Stimulated activated CD4-positive, alpha-beta T cell treated with anti-CD3 and anti-CD28 coated beads, Interleukin-2, amount 100 ng/mL, for 24 hours (primary cell): ENCODE data around the gene SDK1.
"Not testable (repeated sequence)": the region's sequence is repeated elsewhere in the genome, so short reads cannot be mapped to it uniquely, and the experiment has no call there.

Experiments used
- DNase-seq, 2 donors: peaks; one replicate each; pipeline ENCODE4 v3.0.0-alpha.2; 2020

Gene SDK1

GRCh38 chr7:3942816-3943745, 642.0 kb downstream of the SDK1 start:
- no peak for DNase-seq

GRCh38 chr7:3943779-3944520, 642.9 kb downstream of the SDK1 start:
- no peak for DNase-seq

GRCh38 chr7:3949242-3949640, 648.2 kb downstream of the SDK1 start:
- DNase-seq: no peak

GRCh38 chr7:3950249-3950648, 649.2 kb downstream of the SDK1 start:
- DNase-seq: no peak

- DNase-seq: no peak
Measured at GRCh38 chr7:3951316-3952055, 650.4 kb downstream of the SDK1 start.

GRCh38 chr7:3953133-3953532, 652.1 kb downstream of the SDK1 start:
- DNase-seq: no peak

GRCh38 chr7:3953946-3954345, 652.9 kb downstream of the SDK1 start:
- DNase-seq: no peak

- DNase-seq: no peak
Measured at GRCh38 chr7:3955026-3955425, 654.0 kb downstream of the SDK1 start.

GRCh38 chr7:3955751-3956696, 655.0 kb downstream of the SDK1 start:
- DNase-seq: no peak

GRCh38 chr7:3956949-3957348, 655.9 kb downstream of the SDK1 start:
- no peak for DNase-seq

GRCh38 chr7:3957472-3958108, 656.5 kb downstream of the SDK1 start:
- DNase-seq: no peak

- DNase-seq: no peak
Measured at GRCh38 chr7:3958109-3958483, 657.0 kb downstream of the SDK1 start.

- DNase-seq: no peak
Measured at GRCh38 chr7:3959364-3959763, 658.3 kb downstream of the SDK1 start.

GRCh38 chr7:3960050-3960763, 659.2 kb downstream of the SDK1 start:
- DNase-seq: no peak

GRCh38 chr7:3960942-3961341, 659.9 kb downstream of the SDK1 start:
- no peak for DNase-seq

- no peak for DNase-seq
Measured at GRCh38 chr7:3961857-3962503, 660.9 kb downstream of the SDK1 start.

GRCh38 chr7:3963768-3964167, 662.7 kb downstream of the SDK1 start:
- not testable (repeated sequence) for DNase-seq

GRCh38 chr7:3964980-3965606, 664.0 kb downstream of the SDK1 start:
- no peak for DNase-seq

GRCh38 chr7:3965794-3966395, 664.8 kb downstream of the SDK1 start:
- DNase-seq: no peak

GRCh38 chr7:3968234-3968633, 667.2 kb downstream of the SDK1 start:
- no peak for DNase-seq
